ENCODE results near the gene IGFL1. TPM values are rescaled to one million over a fixed set of nuclear protein-coding genes. Genes with fewer than 3 reads are reported as not detected.

Gene IGFL1
- total and polyA plus RNA-seq, 9 donors = not detected

DNA sequence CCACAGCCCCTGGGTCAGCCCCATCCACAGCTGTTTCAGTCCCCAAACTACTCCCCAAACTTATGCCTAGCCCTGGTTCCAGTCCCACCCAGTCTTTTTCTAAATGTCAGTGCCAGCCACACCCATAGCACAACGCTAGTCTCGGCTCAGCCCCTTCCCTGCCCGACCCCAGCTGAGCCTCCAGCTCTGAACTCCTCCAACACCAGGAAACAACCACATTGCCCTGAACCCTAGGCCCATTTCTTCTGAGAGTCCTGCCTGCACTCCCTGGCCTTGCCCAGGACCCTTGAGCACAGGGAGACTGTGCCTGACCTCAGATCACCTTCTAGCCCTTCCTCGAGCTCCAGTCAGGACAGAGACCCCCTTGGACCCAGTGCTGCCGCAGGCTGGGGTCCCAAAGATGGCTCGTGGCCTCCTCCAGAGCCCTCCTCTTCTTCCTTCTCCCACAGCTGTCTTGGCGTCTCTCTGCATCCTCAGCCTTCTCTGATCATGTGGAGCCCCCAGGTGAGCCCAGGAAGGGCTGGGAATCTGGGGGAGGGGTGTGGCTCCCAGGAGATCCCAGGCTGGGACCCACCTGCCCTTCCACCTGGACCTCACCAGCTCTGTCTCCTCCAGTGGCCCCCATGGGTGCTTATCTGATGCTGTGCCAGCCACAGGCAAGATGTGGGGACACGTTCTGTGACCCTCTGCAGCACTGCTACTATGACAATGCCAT is 33.0 kb upstream of the IGFL1 start:
- H3K27me3 ChIP-seq = no peaks in the 10 kb centered on the region
- intact Hi-C loops (cut with DNase I) = no loop called here
- no peak overlapping the region for H3K27ac ChIP-seq
- H3K9me3 ChIP-seq = no peaks in the 10 kb centered on the region
- H3K4me3 ChIP-seq = no peak overlapping the region
- DNase-seq = no peak
- no peaks in the 10 kb centered on the region for H3K4me1 ChIP-seq (ENCODE audit: insufficient read depth)
- 65 to 71% (median 71%) methylated on average over 8 of the region's 8 CpGs for WGBS, 3 donors
- no peaks in the 10 kb centered on the region for H3K36me3 ChIP-seq
- TF ChIP-seq, protein P1, sequence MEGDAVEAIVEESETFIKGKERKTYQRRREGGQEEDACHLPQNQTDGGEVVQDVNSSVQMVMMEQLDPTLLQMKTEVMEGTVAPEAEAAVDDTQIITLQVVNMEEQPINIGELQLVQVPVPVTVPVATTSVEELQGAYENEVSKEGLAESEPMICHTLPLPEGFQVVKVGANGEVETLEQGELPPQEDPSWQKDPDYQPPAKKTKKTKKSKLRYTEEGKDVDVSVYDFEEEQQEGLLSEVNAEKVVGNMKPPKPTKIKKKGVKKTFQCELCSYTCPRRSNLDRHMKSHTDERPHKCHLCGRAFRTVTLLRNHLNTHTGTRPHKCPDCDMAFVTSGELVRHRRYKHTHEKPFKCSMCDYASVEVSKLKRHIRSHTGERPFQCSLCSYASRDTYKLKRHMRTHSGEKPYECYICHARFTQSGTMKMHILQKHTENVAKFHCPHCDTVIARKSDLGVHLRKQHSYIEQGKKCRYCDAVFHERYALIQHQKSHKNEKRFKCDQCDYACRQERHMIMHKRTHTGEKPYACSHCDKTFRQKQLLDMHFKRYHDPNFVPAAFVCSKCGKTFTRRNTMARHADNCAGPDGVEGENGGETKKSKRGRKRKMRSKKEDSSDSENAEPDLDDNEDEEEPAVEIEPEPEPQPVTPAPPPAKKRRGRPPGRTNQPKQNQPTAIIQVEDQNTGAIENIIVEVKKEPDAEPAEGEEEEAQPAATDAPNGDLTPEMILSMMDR (IDR thresholded peaks at IDR 0.05) = no peak
- TF ChIP-seq EP300 (IDR thresholded peaks at IDR 0.05) (no peak), POLR2A (IDR thresholded peaks at IDR 0.05) (no peak)

DNA sequence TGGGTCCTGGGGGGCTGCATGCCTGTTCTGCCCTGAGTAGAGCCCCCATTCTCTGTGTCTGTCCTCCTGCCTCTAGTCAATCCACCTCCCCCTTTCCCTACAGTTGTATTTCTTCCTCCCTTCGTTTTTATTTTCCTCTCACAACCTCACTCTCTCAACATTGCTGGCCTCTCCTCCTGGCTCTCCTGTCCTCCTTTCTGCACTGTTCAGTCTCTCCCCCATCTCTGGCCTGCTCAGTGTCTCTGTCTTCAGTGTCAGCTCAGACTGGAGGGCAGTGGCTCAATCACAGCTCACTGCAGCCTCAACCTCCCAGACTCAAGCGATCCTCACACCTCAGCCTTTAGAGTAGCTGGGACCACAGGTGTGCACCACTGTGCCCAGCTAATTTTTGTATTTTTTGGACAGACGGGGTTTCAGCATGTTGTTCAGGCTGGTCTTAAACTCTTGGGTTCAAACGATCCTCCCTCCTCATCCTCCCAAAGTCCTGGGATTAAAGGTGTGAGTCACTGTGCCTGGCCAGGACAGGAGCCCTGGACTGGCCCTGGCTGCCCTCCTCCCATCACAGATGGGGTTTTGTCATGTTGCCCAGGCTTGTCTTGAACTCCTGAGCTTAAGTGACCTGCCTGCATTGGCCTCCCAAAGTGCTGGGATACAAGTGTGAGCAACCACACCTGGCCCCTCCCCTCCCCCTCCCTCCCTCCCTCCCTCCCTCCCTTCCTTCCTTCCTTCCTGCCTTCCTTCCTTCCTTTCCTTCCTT is 32.0 kb upstream of the IGFL1 start:
- H3K4me1 ChIP-seq (ENCODE audit: insufficient read depth) = no peaks in the 10 kb centered on the region
- no peak overlapping the region for H3K27ac ChIP-seq
- TF ChIP-seq, protein P1 (IDR thresholded peaks at IDR 0.05) = no peak
- no peak for TF ChIP-seq EP300 (IDR thresholded peaks at IDR 0.05)
- TF ChIP-seq POLR2A (IDR thresholded peaks at IDR 0.05) = no peak
- no peak for DNase-seq
- no peaks in the 10 kb centered on the region for H3K9me3 ChIP-seq
- H3K36me3 ChIP-seq = no peaks in the 10 kb centered on the region
- H3K27me3 ChIP-seq = no peaks in the 10 kb centered on the region
- H3K4me3 ChIP-seq = no peak overlapping the region
- 49 to 56% (median 50%) methylated on average over 4 of the region's 4 CpGs for WGBS, 3 donors
- intact Hi-C loops (cut with DNase I) = no loop called here

DNA sequence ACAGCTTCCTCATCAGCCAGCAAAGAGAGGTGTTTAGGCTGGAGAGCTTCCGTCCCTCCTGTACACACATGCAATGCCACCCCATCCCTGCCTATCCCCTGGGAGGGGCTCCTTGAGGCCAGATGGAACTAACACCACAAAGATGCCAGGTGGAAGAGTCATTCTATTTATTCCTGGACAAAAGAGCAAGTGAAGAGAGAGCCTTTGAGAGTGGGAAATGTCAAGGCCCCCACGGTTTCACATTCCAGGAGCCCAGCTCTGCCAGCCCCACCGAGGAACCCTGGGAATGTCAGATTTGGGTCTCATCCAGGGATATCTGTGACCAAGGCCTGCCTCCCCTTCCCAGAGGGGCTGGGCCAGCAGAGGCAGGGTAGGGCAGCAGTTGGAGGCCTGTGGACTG is 30.8 kb upstream of the IGFL1 start:
- no peak overlapping the region for H3K27ac ChIP-seq
- intact Hi-C loops (cut with DNase I) = no loop called here

DNA sequence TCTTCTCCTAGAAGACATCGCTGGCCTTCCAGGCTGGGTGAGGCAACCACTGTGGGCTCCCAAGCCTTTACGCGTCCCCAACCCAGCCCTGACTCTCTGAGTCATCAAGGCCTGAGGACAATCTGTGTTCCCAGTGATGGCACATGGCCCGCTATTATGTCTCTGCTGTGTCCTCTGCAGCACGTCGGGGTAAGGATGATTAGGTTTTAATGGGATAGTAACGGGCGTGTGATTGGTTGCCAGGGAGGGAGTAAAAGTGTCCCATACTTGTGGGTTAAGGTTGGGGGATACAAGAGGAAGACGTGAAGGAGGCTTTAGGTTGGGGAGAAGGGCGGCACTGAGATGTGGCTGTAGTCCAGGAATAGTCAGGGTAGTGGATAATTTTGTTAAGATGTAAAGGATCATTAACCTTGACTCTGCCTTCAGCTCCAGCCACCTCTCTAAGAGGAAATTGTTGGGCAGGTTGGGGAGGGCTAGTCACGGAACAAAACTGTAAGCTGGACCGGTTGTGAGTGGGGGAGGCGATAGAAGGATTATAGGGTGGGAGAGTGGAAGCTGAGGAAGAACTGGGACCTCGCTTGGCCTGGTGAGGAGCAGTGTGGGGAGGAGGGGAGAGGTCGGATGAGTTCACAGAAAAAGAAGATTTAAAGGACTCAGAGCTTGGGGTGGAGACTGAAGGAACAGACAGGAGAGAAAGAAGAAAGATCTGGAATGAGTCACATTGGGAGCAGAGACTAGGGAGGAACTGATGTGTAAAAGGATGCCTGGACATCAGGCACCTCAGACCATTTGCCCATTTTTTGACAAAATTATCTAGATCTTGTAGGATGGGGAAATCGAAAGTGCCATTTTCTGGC is 27.9 kb upstream of the IGFL1 start:
- H3K4me3 ChIP-seq = no peak overlapping the region

More for the DNA sequence above, 30.8 kb upstream of the IGFL1 start:
- no peaks in the 10 kb centered on the region for H3K27me3 ChIP-seq
- H3K4me3 ChIP-seq = no peak overlapping the region
- H3K36me3 ChIP-seq = no peaks in the 10 kb centered on the region
- H3K4me1 ChIP-seq (ENCODE audit: insufficient read depth) = no peaks in the 10 kb centered on the region
- no peak for DNase-seq
- no peaks in the 10 kb centered on the region for H3K9me3 ChIP-seq
- TF ChIP-seq POLR2A (IDR thresholded peaks at IDR 0.05) = no peak
- TF ChIP-seq EP300 (IDR thresholded peaks at IDR 0.05) = no peak
- TF ChIP-seq, protein P1 (IDR thresholded peaks at IDR 0.05) = no peak
- 40 to 50% (median 40%) methylated on average over 3 of the region's 3 CpGs for WGBS, 3 donors

More for the DNA sequence above, 27.9 kb upstream of the IGFL1 start:
- DNase-seq = no peak
- Histone ChIP-seq H3K27ac (no peak overlapping the region), H3K27me3 (no peaks in the 10 kb centered on the region), H3K4me1 (ENCODE audit: insufficient read depth) (no peaks in the 10 kb centered on the region), H3K9me3 (no peaks in the 10 kb centered on the region), H3K36me3 (no peaks in the 10 kb centered on the region)
- intact Hi-C loops (cut with DNase I) = no loop called here
- WGBS, 3 donors = 41 to 51% (median 50%) methylated on average over 16 of the region's 16 CpGs
- no peak for TF ChIP-seq POLR2A (IDR thresholded peaks at IDR 0.05)
- TF ChIP-seq, protein P1 (IDR thresholded peaks at IDR 0.05) = no peak
- TF ChIP-seq EP300 (IDR thresholded peaks at IDR 0.05) = no peak
